SK-N-SH treated with all-trans-retinoic acid at 6 μM for 48 hours (cell line): ENCODE results near the gene KRT72.

Source experiments
- ATAC-seq: fragments of 200-7000 bp; cut with Tn5 transposase; 3 replicates; pipeline ENCODE4 v1.9.1; 2020; ENCODE audit warnings: mild to moderate bottlenecking, moderate library complexity
- ARNTL ChIP-seq: fragments of 450-650 bp; formaldehyde crosslinking; IDR thresholded peaks from 2 replicates; pipeline ENCODE4 v1.5.0; 2020; ENCODE audit warnings: low read depth, mild to moderate bottlenecking, moderate library complexity, borderline replicate concordance
- BACH2 ChIP-seq: fragments of 250-450 bp; sonication (Bioruptor Pico); IDR thresholded peaks from 2 replicates; pipeline ENCODE4 v1.9.0; 2021; ENCODE audit warnings: mild to moderate bottlenecking, borderline replicate concordance
- CSDC2 ChIP-seq: fragments of 250-450 bp; sonication (Bioruptor Pico); IDR thresholded peaks from 2 replicates; pipeline ENCODE4 v1.5.0; 2020; ENCODE audit warnings: mild to moderate bottlenecking, moderate library complexity
- ESRRG ChIP-seq: fragments of 250-450 bp; sonication (Bioruptor Pico); IDR thresholded peaks from 2 replicates; pipeline ENCODE4 v1.6.1; 2021; ENCODE audit warnings: mild to moderate bottlenecking
- GLIS3 ChIP-seq: fragments of 250-450 bp; sonication (Bioruptor Pico); IDR thresholded peaks from 2 replicates; pipeline ENCODE4 v1.5.0; 2020; ENCODE audit warnings: mild to moderate bottlenecking, moderate library complexity
- ISL1 ChIP-seq: fragments of 250-450 bp; sonication (Bioruptor Pico); IDR thresholded peaks from 2 replicates; pipeline ENCODE4 v2.1.2; 2022; ENCODE audit warnings: mild to moderate bottlenecking, moderate library complexity
- RARB ChIP-seq: fragments of 250-450 bp; sonication (Bioruptor Pico); IDR thresholded peaks from 2 replicates; pipeline ENCODE4 v1.8.0; 2021; ENCODE audit warnings: mild to moderate bottlenecking, moderate library complexity
- SNAI2 ChIP-seq: fragments of 250-450 bp; sonication (Bioruptor Pico); IDR thresholded peaks from 2 replicates; pipeline ENCODE4 v1.5.0; 2020; ENCODE audit warnings: mild to moderate bottlenecking, moderate library complexity
- TCF4 ChIP-seq: fragments of 250-450 bp; sonication (Bioruptor Pico); IDR thresholded peaks from 2 replicates; pipeline ENCODE4 v1.8.0; 2021; ENCODE audit warnings: mild to moderate bottlenecking, moderate library complexity, borderline replicate concordance
- TOX ChIP-seq: fragments of 250-450 bp; sonication (Bioruptor Pico); IDR thresholded peaks from 2 replicates; pipeline ENCODE4 v1.8.0; 2021; ENCODE audit warnings: mild to moderate bottlenecking, moderate library complexity, borderline replicate concordance
- ZC3H10 ChIP-seq: fragments of 250-450 bp; sonication (Bioruptor Pico); IDR thresholded peaks from 2 replicates; pipeline ENCODE4 v1.5.1; 2021; ENCODE audit warnings: mild to moderate bottlenecking, moderate library complexity
- ZFP3 ChIP-seq: fragments of 250-450 bp; sonication (Bioruptor Pico); IDR thresholded peaks from 2 replicates; pipeline ENCODE4 v1.5.0; 2020; ENCODE audit warnings: mild to moderate bottlenecking, moderate library complexity
- ZFP30 ChIP-seq: fragments of 450-650 bp; formaldehyde crosslinking; IDR thresholded peaks from 2 replicates; pipeline ENCODE4 v1.5.0; 2022; ENCODE audit warnings: mild to moderate bottlenecking, moderate library complexity
- ZNF565 ChIP-seq: fragments of 450-650 bp; formaldehyde crosslinking; conservative IDR thresholded peaks from 2 replicates; pipeline ENCODE4 v1.5.0; 2020; ENCODE audit warnings: low read depth, mild to moderate bottlenecking, moderate library complexity
- ZNF70 ChIP-seq: fragments of 450-650 bp; formaldehyde crosslinking; IDR thresholded peaks from 2 replicates; pipeline ENCODE4 v1.5.0; 2020; ENCODE audit warnings: mild to moderate bottlenecking, moderate library complexity
- ZNF8 ChIP-seq: fragments of 450-650 bp; formaldehyde crosslinking; IDR thresholded peaks from 2 replicates; pipeline ENCODE4 v1.5.0; 2020; ENCODE audit warnings: mild to moderate bottlenecking, moderate library complexity
- TF ChIP-seq, protein P1 (sequence below): fragments of 250-450 bp; sonication (Bioruptor Pico); IDR thresholded peaks from 2 replicates; pipeline ENCODE4 v1.8.0; 2020; ENCODE audit warnings: mild to moderate bottlenecking, moderate library complexity, borderline replicate concordance
- TF ChIP-seq, protein P2 (sequence below): fragments of 250-450 bp; sonication (Bioruptor Pico); IDR thresholded peaks from 2 replicates; pipeline ENCODE4 v1.5.1; 2020; ENCODE audit warnings: low read depth, mild to moderate bottlenecking, moderate library complexity
- TF ChIP-seq, protein P3 (sequence below): fragments of 250-450 bp; sonication (Bioruptor Pico); IDR thresholded peaks from 2 replicates; pipeline ENCODE4 v1.8.0; 2021; ENCODE audit warnings: low read depth, mild to moderate bottlenecking, moderate library complexity, borderline replicate concordance
- TF ChIP-seq, protein P4 (sequence below): fragments of 250-450 bp; sonication (Bioruptor Pico); IDR thresholded peaks from 2 replicates; pipeline ENCODE4 v1.5.1; 2021; ENCODE audit warnings: mild to moderate bottlenecking, moderate library complexity
- TF ChIP-seq, protein P5 (sequence below): fragments of 250-450 bp; sonication (Bioruptor Pico); IDR thresholded peaks from 2 replicates; pipeline ENCODE4 v1.5.0; 2020; ENCODE audit warnings: mild to moderate bottlenecking, moderate library complexity

Gene KRT72

DNA sequence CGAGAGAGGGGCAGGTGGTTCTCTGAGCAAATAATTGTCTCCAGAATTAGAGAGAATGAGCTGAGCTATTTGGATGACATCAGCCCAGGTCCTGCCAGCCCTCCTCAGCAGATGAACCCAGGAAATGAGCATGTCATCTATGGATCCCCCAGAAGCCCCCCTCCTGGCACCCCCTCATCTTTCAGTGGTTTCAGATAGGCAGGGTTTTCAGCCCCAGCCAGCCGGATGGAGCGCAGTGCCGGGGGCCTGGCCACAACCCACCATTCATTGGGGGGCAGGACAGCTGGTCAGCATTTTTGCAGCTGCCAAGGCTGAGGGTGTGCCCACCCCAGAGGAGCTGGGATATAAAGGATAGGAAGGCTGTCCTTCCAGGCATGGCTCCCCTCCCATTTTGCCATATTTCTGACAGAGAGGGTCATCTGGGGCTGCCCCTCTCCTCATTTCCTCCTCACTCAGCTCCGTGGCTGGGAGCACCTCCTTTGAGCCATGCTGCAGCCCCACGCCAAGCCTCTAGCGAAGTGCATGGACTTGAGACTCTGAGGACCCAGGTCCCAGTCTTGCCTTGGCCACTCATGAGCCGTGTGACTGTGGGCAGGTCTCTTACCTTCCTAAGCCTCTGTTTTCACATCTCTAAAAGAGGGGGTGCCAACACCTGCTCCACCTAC lies 42.4 kb downstream of the KRT72 start:
- TF ChIP-seq, protein P1, sequence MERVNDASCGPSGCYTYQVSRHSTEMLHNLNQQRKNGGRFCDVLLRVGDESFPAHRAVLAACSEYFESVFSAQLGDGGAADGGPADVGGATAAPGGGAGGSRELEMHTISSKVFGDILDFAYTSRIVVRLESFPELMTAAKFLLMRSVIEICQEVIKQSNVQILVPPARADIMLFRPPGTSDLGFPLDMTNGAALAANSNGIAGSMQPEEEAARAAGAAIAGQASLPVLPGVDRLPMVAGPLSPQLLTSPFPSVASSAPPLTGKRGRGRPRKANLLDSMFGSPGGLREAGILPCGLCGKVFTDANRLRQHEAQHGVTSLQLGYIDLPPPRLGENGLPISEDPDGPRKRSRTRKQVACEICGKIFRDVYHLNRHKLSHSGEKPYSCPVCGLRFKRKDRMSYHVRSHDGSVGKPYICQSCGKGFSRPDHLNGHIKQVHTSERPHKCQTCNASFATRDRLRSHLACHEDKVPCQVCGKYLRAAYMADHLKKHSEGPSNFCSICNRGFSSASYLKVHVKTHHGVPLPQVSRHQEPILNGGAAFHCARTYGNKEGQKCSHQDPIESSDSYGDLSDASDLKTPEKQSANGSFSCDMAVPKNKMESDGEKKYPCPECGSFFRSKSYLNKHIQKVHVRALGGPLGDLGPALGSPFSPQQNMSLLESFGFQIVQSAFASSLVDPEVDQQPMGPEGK, result no peak
- TF ChIP-seq, protein P2, sequence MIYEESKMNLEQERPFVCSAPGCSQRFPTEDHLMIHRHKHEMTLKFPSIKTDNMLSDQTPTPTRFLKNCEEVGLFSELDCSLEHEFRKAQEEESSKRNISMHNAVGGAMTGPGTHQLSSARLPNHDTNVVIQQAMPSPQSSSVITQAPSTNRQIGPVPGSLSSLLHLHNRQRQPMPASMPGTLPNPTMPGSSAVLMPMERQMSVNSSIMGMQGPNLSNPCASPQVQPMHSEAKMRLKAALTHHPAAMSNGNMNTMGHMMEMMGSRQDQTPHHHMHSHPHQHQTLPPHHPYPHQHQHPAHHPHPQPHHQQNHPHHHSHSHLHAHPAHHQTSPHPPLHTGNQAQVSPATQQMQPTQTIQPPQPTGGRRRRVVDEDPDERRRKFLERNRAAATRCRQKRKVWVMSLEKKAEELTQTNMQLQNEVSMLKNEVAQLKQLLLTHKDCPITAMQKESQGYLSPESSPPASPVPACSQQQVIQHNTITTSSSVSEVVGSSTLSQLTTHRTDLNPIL, result no peak
- no peak for TF ChIP-seq TOX (CRISPR knock-in tag)
- no peak for TF ChIP-seq GLIS3 (CRISPR knock-in tag)
- TF ChIP-seq ISL1, result no peak
- no peak for TF ChIP-seq TCF4 (CRISPR knock-in tag)
- TF ChIP-seq BACH2 (CRISPR knock-in tag), result no peak
- no peak for TF ChIP-seq ARNTL
- TF ChIP-seq ZFP3 (CRISPR knock-in tag), result no peak
- TF ChIP-seq SNAI2 (CRISPR knock-in tag), result no peak
- no peak for TF ChIP-seq RARB (CRISPR knock-in tag)
- TF ChIP-seq ZNF70 (CRISPR knock-in tag), result no peak
- TF ChIP-seq ZNF8 (CRISPR knock-in tag), result no peak
- TF ChIP-seq, protein P3, sequence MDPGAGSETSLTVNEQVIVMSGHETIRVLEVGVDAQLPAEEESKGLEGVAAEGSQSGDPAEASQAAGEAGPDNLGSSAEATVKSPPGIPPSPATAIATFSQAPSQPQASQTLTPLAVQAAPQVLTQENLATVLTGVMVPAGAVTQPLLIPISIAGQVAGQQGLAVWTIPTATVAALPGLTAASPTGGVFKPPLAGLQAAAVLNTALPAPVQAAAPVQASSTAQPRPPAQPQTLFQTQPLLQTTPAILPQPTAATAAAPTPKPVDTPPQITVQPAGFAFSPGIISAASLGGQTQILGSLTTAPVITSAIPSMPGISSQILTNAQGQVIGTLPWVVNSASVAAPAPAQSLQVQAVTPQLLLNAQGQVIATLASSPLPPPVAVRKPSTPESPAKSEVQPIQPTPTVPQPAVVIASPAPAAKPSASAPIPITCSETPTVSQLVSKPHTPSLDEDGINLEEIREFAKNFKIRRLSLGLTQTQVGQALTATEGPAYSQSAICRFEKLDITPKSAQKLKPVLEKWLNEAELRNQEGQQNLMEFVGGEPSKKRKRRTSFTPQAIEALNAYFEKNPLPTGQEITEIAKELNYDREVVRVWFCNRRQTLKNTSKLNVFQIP, result no peak
- no peak for ATAC-seq

DNA sequence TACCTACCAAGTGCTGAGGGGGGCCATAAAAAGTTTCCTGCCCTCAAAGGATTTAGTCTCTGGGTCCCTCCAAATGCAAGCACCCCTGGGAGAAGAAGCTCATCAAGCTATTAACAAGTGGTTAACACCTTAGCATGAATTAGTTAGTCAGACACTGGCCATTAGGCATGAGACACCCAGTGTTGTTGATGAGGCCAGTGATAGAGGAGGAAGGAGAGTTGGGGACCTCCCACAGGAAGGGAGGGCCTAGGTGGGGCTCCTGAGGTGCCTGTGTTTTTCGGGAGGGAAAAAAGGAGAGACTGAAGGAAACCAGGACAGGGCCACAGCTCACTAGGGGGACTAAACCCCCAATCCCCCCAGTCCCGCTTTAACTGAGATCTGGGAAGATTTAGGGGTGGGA lies 43.8 kb downstream of the KRT72 start:
- TF ChIP-seq BACH2 (CRISPR knock-in tag) (no peak), ISL1 (no peak), ESRRG (no peak), ZNF565 (CRISPR knock-in tag) (no peak)
- TF ChIP-seq, protein P4, sequence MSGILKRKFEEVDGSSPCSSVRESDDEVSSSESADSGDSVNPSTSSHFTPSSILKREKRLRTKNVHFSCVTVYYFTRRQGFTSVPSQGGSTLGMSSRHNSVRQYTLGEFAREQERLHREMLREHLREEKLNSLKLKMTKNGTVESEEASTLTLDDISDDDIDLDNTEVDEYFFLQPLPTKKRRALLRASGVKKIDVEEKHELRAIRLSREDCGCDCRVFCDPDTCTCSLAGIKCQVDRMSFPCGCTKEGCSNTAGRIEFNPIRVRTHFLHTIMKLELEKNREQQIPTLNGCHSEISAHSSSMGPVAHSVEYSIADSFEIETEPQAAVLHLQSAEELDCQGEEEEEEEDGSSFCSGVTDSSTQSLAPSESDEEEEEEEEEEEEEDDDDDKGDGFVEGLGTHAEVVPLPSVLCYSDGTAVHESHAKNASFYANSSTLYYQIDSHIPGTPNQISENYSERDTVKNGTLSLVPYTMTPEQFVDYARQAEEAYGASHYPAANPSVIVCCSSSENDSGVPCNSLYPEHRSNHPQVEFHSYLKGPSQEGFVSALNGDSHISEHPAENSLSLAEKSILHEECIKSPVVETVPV, result no peak
- TF ChIP-seq, protein P3, result no peak
- TF ChIP-seq, all 23 proteins: peak for 0
- ATAC-seq, result no peak

DNA sequence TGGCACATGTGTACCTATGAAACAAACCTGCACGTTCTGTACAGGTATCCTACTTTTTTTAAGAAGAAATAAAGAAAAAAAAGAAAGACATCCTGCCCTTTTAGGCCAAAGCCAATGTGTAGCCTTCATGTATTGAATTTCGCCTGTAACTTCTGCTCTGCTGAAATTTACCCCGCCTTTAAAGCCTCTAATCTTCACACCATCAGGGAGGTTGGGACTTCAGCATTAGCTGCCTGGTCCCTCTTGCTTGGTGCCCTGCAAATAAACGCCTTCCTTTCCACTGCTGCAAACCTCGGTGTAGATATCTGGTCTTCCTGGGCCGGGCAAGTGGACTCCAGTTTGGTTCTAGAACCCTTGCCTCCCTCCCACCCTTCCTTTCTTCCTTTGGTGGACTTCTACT lies 45.7 kb downstream of the KRT72 start:
- no peak for ATAC-seq
- TF ChIP-seq, protein P4, result no peak
- no peak for TF ChIP-seq GLIS3 (CRISPR knock-in tag)
- TF ChIP-seq, protein P5, sequence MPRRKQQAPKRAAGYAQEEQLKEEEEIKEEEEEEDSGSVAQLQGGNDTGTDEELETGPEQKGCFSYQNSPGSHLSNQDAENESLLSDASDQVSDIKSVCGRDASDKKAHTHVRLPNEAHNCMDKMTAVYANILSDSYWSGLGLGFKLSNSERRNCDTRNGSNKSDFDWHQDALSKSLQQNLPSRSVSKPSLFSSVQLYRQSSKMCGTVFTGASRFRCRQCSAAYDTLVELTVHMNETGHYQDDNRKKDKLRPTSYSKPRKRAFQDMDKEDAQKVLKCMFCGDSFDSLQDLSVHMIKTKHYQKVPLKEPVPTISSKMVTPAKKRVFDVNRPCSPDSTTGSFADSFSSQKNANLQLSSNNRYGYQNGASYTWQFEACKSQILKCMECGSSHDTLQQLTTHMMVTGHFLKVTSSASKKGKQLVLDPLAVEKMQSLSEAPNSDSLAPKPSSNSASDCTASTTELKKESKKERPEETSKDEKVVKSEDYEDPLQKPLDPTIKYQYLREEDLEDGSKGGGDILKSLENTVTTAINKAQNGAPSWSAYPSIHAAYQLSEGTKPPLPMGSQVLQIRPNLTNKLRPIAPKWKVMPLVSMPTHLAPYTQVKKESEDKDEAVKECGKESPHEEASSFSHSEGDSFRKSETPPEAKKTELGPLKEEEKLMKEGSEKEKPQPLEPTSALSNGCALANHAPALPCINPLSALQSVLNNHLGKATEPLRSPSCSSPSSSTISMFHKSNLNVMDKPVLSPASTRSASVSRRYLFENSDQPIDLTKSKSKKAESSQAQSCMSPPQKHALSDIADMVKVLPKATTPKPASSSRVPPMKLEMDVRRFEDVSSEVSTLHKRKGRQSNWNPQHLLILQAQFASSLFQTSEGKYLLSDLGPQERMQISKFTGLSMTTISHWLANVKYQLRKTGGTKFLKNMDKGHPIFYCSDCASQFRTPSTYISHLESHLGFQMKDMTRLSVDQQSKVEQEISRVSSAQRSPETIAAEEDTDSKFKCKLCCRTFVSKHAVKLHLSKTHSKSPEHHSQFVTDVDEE (CRISPR knock-in tag), result no peak
- TF ChIP-seq BACH2 (CRISPR knock-in tag), result no peak
- TF ChIP-seq ZC3H10 (CRISPR knock-in tag), result no peak
- no peak for TF ChIP-seq ARNTL
- TF ChIP-seq ESRRG, result no peak
- no peak for TF ChIP-seq RARB (CRISPR knock-in tag)
- no peak for TF ChIP-seq CSDC2 (CRISPR knock-in tag)
- no peak for TF ChIP-seq ZFP3 (CRISPR knock-in tag)
- no peak for TF ChIP-seq TCF4 (CRISPR knock-in tag)
- TF ChIP-seq, protein P2, result no peak
- TF ChIP-seq, protein P3, result no peak
- TF ChIP-seq ZFP30 (CRISPR knock-in tag), result no peak
- no peak for TF ChIP-seq TOX (CRISPR knock-in tag)
- no peak for TF ChIP-seq ZNF8 (CRISPR knock-in tag)
- no peak for TF ChIP-seq ZNF70 (CRISPR knock-in tag)
